Measurements from ENCODE around the gene TTC24.

DNA sequence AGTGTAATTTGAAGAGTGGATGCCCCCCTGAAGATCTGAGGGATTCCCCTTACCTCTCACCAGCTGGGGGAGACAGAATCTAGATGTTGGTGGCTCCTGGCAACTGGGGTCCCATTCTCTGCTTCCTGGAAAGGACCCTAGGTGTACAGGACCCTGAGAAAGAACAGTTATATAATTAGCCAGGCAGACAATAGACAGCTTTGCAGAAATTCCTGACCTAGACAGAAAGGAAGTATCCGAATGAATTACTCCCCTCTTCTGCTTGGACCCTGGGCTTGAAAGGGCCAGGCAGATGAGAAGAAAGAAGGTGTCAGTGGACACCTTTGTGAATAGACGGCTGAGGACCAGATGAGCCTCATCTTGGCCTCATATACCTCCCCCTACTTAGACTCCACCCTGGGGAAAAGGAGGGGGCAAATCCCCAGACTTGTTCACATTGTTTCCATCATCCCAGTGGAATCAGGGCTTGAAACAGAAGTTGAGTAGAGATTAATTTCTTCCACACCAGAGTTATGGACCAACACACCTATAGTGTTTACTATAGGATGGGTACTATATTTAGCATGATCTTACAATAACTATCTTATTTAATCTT is 5.4 kb upstream of the TTC24 start:
- no peak for TF ChIP-seq CTCF (IDR thresholded peaks at IDR 0.05)
- no peak for TF ChIP-seq POLR2A (IDR thresholded peaks at IDR 0.05)
- TF ChIP-seq POLR2AphosphoS5 (IDR thresholded peaks at IDR 0.05) = no peak
- no peak for TF ChIP-seq EP300 (IDR thresholded peaks at IDR 0.05)
